Spleen (tissue), 11 donors: ENCODE measurements around the gene EVI5. TPM values are rescaled to one million over a fixed set of nuclear protein-coding genes. Genes with fewer than 3 reads are reported as not detected.

Experiments used
- DNase-seq: peaks from one replicate; pipeline ENCODE4 v3.0.0-alpha.2; 2020
- H3K27ac ChIP-seq, 8 donors: fragments of 200-600 bp; sonication (generic) in 7 of 8; 1 replicate in 4 of 8; 2 replicates in 4 of 8; pipeline versions ENCODE4 v1.5.0 to v1.8.0; 2016 to 2021; ENCODE audit warnings: inconsistent platforms in 4 of 8, mild to moderate bottlenecking in 4 of 8, moderate library complexity in 1 of 8
- H3K27me3 ChIP-seq, 7 donors: fragments of 200-600 bp; sonication (generic) in 6 of 7; replicated peaks in 1 of 7; 1 replicate in 4 of 7; 2 replicates in 3 of 7; pipeline versions ENCODE4 v1.5.0 to v1.8.0; 2016 to 2021; ENCODE audit warnings: inconsistent platforms in 3 of 7, mild to moderate bottlenecking in 1 of 7
- H3K36me3 ChIP-seq, 6 donors: fragments of 200-600 bp; sonication (generic) in 5 of 6; 1 replicate in 4 of 6; 2 replicates in 2 of 6; pipeline versions ENCODE4 v1.5.0 to v1.8.0; 2016 to 2021; ENCODE audit warnings: inconsistent platforms in 2 of 6
- H3K4me1 ChIP-seq, 6 donors: fragments of 200-600 bp; sonication (generic) in 5 of 6; 1 replicate in 3 of 6; 2 replicates in 3 of 6; pipeline versions ENCODE4 v1.5.0 to v1.8.0; 2016 to 2021; ENCODE audit warnings: inconsistent platforms in 3 of 6
- H3K4me3 ChIP-seq, 8 donors: fragments of 200-600 bp; sonication (generic) in 7 of 8; 1 replicate in 4 of 8; 2 replicates in 4 of 8; pipeline versions ENCODE4 v1.5.0 to v1.8.0; 2016 to 2021; ENCODE audit warnings: inconsistent platforms in 4 of 8, mild to moderate bottlenecking in 4 of 8, moderate library complexity in 2 of 8
- H3K9me3 ChIP-seq, 8 donors: fragments of 200-600 bp; sonication (generic) in 7 of 8; 1 replicate in 4 of 8; 2 replicates in 4 of 8; pipeline versions ENCODE4 v1.5.0 to v1.8.0; 2016 to 2021; ENCODE audit warnings: inconsistent platforms in 4 of 8
- POLR2A ChIP-seq, 3 donors: fragments of 450-650 bp; IDR thresholded peaks; one replicate each; pipeline ENCODE4 v1.5.1; 2017; ENCODE audit warnings: antibody characterized with exemption in 3 of 3, mild to moderate bottlenecking in 1 of 3
- POLR2AphosphoS5 ChIP-seq, 3 donors: sonication (generic); formaldehyde crosslinking; IDR thresholded peaks; one replicate each; pipeline ENCODE4 v1.5.1; 2017; ENCODE audit warnings: antibody characterized with exemption in 3 of 3
- WGBS, 5 donors: extraction: QIAGEN DNeasy Blood & Tissue Kit in 3 of 5; methylation state at CpG; one replicate each; pipeline versions ENCODE4 v1.1.5 to v1.1.7; 2013 to 2018; 5-methylcytosine and 5-hydroxymethylcytosine counted together
- intact Hi-C: fragments of 100-400 bp; cut with DNase I; formaldehyde crosslinking; loops from one replicate; pipeline ENCODE4 v1.15.0; 2023; ENCODE audit warnings: low total_unique reads
- polyA plus RNA-seq, 3 donors: library from polyadenylated mRNA; stranded (reverse); fragments of 200-250 nt; gene quantifications; one replicate each; pipeline ENCODE4 v1.2.1, GENCODE V29; 2013
- total RNA-seq, 7 donors: library from RNA; depleted of rRNA in 3 of 7; stranded (reverse); fragments of >200 nt in 3 of 7; fragmentation: NEBNext Ultra II Directional in 4 of 7; extraction: Animal tissue kit (Norgen Biotek cat#: 25700) in 4 of 7; gene quantifications; one replicate each; pipeline versions ENCODE4 v1.1.0 to v1.2.1, GENCODE V29; 2016 to 2021
- TF ChIP-seq, protein P1 (sequence below), 11 experiments: fragments of 200-600 bp in 7 of 11; fragments of 450-650 bp in 4 of 11; sonication (generic) in 4 of 11; IDR thresholded peaks in 8 of 11; conservative IDR thresholded peaks in 3 of 11; 1 replicate in 7 of 11; 2 replicates in 4 of 11; pipeline versions ENCODE4 v1.4.0 to v1.8.0; 2016 to 2021; ENCODE audit warnings: antibody characterized with exemption in 11 of 11, inconsistent platforms in 4 of 11, mild to moderate bottlenecking in 1 of 11
- donor health status: healthy with polysubstance abuse.
- donor health status: DM: no; HTN: no; CAD: no; lungs with moderate emphysema.
- donor health status: DM: no; HTN: no; CAD: no.
- donor health status: Bipolar disorder and iron deficiency.
- donor health status: healthy.
- donor health status: DM: no; HTN: no; CAD: no.
- donor health status: DM: yes; HTN: yes; CAD: no.

The EVI5 gene
- total and polyA plus RNA-seq, 10 donors: 1.7 to 38.3 (median 27.0) TPM

DNA sequence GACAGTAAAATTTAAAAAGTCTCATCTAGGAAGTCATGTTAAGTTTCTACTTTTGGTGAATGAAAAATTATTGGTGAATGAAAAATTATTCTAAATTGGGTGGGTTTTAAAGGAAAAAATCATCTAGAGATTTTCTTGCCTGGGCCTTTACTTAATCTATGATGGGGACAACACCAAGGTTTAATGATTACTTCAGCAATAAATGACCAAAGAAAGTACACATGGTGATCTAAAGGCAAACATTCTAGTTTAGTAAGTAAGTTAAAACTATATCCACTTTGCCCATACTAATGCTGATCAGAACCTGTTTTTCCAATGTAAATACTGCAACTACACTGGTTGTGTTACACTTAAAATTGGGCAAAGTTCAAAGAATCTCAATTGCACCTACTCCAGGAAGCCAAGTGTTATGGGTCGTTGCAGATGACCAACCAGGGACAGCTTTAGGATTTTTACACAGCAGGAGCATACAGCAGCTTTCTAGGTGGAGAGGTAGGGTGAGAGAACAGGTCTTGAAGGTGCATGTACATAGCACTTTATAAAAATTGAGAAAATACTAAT, 32.3 kb upstream of the EVI5 start:
- intact Hi-C loops: no loop called here
- H3K4me3 ChIP-seq: no peak overlapping the region
- H3K27me3 ChIP-seq: no peaks in the 10 kb centered on the region
- no peak for TF ChIP-seq POLR2AphosphoS5 (IDR thresholded peaks at IDR 0.05)
- TF ChIP-seq, protein P1, sequence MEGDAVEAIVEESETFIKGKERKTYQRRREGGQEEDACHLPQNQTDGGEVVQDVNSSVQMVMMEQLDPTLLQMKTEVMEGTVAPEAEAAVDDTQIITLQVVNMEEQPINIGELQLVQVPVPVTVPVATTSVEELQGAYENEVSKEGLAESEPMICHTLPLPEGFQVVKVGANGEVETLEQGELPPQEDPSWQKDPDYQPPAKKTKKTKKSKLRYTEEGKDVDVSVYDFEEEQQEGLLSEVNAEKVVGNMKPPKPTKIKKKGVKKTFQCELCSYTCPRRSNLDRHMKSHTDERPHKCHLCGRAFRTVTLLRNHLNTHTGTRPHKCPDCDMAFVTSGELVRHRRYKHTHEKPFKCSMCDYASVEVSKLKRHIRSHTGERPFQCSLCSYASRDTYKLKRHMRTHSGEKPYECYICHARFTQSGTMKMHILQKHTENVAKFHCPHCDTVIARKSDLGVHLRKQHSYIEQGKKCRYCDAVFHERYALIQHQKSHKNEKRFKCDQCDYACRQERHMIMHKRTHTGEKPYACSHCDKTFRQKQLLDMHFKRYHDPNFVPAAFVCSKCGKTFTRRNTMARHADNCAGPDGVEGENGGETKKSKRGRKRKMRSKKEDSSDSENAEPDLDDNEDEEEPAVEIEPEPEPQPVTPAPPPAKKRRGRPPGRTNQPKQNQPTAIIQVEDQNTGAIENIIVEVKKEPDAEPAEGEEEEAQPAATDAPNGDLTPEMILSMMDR (IDR thresholded peaks at IDR 0.05 in 8 of 11, conservative IDR thresholded peaks at IDR 0.05 in 3 of 11): no peak
- TF ChIP-seq POLR2A (IDR thresholded peaks at IDR 0.05): no peak
- no peak for DNase-seq
- no peaks in the 10 kb centered on the region for H3K9me3 ChIP-seq
- H3K27ac ChIP-seq: no peak overlapping the region
- no peaks in the 10 kb centered on the region for H3K36me3 ChIP-seq
- WGBS, 5 donors: 65 to 84% (median 70%) methylated on average over 1 of the region's 1 CpG
- H3K4me1 ChIP-seq: no peaks in the 10 kb centered on the region

DNA sequence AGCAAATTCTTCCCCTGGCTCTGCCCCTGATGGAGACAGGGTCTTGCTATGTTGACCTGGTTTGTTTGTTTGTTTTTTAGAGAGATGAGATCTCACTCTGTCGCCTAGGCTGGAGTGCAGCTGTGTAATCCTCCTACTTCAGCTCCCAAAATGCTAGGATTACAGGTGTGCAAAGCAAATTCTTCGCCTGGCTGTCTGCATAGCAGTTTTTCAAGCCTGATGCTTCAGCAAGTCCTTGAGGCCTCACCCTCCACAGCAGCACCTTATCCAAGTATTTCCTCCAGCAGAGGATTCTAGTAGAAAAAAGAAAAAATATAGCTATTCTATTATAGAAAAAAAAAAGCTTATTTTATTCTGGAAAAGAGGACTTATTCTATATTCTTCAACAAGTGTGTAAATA, 31.8 kb upstream of the EVI5 start:
- intact Hi-C loops: no loop called here
- H3K36me3 ChIP-seq: no peaks in the 10 kb centered on the region
- no peaks in the 10 kb centered on the region for H3K27me3 ChIP-seq
- WGBS, 5 donors: 75 to 82% (median 80%) methylated on average over 2 of the region's 2 CpGs
- DNase-seq: no peak
- no peaks in the 10 kb centered on the region for H3K9me3 ChIP-seq
- no peak overlapping the region for H3K27ac ChIP-seq
- no peaks in the 10 kb centered on the region for H3K4me1 ChIP-seq
- H3K4me3 ChIP-seq: no peak overlapping the region
- TF ChIP-seq POLR2AphosphoS5 (IDR thresholded peaks at IDR 0.05): no peak
- TF ChIP-seq POLR2A (IDR thresholded peaks at IDR 0.05): no peak
- TF ChIP-seq, protein P1 (IDR thresholded peaks at IDR 0.05 in 8 of 11, conservative IDR thresholded peaks at IDR 0.05 in 3 of 11): no peak

DNA sequence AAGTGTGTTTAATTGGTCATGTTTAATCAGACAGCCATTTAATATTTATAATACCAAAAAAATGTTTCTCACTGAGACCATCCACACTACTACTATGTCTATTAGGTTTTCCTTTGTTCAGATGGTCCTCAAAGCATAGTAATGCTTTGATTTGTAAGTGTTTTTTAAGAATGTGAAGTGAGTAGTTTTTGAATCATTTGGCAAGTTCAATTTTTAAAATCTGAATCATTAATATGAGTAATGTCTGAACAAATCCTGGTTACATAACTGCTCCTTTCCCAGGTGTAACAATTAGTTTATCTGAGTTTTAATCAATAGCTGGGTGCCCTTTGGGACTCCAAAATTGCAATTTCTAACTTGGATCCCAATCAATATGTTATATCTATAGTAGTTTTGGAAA, 23.5 kb upstream of the EVI5 start:
- Histone ChIP-seq H3K4me3 (no peak overlapping the region), H3K36me3 (no peaks in the 10 kb centered on the region), H3K4me1 (peaks cover 0 to 12% (median 2%) of the 10 kb centered on the region in 6 donors), H3K9me3 (no peaks in the 10 kb centered on the region), H3K27me3 (no peaks in the 10 kb centered on the region), H3K27ac (no peak overlapping the region)
- TF ChIP-seq POLR2AphosphoS5 (IDR thresholded peaks at IDR 0.05) (no peak), POLR2A (IDR thresholded peaks at IDR 0.05) (no peak)
- TF ChIP-seq, protein P1 (IDR thresholded peaks at IDR 0.05 in 8 of 11, conservative IDR thresholded peaks at IDR 0.05 in 3 of 11): no peak
- DNase-seq: no peak
- intact Hi-C loops: no loop called here

DNA sequence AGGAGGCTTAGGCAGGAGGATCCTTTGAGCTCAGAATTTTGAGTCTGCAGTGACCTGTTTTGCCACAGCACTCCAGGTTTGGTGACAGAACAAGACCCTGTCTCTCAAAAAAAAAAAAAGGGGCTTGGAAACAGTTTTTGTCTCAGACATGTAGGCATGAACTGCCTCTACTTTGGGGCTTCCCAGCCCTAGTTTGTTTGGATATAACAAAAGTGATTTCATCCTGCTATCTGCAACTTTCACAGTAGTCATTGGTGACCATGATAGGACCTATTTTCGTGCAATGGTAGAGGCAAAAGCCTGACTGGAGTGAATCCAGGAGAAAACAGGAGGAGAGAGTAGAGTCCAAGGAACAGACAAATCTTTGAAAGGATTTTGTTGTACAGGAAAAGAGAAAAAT, 20.3 kb upstream of the EVI5 start:
- intact Hi-C loops: no loop called here
- H3K27ac ChIP-seq: peak overlapping the region in 5 of 8 donors; percentile 15 to 62 (median 40)
- H3K27me3 ChIP-seq: no peaks in the 10 kb centered on the region
- peaks cover 0 to 12% (median 2%) of the 10 kb centered on the region in 6 donors for H3K4me1 ChIP-seq
- TF ChIP-seq, protein P1 (IDR thresholded peaks at IDR 0.05 in 8 of 11, conservative IDR thresholded peaks at IDR 0.05 in 3 of 11): no peak
- no peak for TF ChIP-seq POLR2AphosphoS5 (IDR thresholded peaks at IDR 0.05)
- TF ChIP-seq POLR2A (IDR thresholded peaks at IDR 0.05): no peak
- no peak overlapping the region for H3K4me3 ChIP-seq
- no peak for DNase-seq
- 79 to 97% (median 94%) methylated on average over 1 of the region's 1 CpG for WGBS, 5 donors
- H3K9me3 ChIP-seq: no peaks in the 10 kb centered on the region
- no peaks in the 10 kb centered on the region for H3K36me3 ChIP-seq
